ENCODE results near the gene PARD3. TPM values are rescaled to one million over a fixed set of nuclear protein-coding genes. Genes with fewer than 3 reads are reported as not detected.

Gene PARD3
- polyA plus RNA-seq, 3 donors, result 0.51 TPM; not detected in 2

GRCh38 chr10:34746094-34746493, 69.0 kb downstream of the PARD3 start:
- WGBS (ENCODE audit: insufficient coverage), result no CpG with 5 or more reads among the region's 4 CpGs
- Histone ChIP-seq H2AFZ (ENCODE audit: insufficient read depth, low read depth, low read length, poor library complexity, severe bottlenecking) (no peak overlapping the region), H3K27me3 (ENCODE audit: control insufficient read depth in 2 of 2, insufficient read depth in 2 of 2, low read length in 2 of 2) (no peaks in the 10 kb centered on the region), H3K4me1 (ENCODE audit: control insufficient read depth in 1 of 2, insufficient read depth in 2 of 2, low read length in 2 of 2) (no peaks in the 10 kb centered on the region), H3K4me2 (replicated peaks; ENCODE audit: extremely low read depth, low read length, poor library complexity, severe bottlenecking) (no peak overlapping the region), H3K27ac (ENCODE audit: low read depth in 1 of 2, low read length in 2 of 2) (no peak overlapping the region), H3K36me3 (replicated peaks in 1 of 2; ENCODE audit: control insufficient read depth in 1 of 2, insufficient read depth in 2 of 2, low read length in 2 of 2) (no peaks in the 10 kb centered on the region), H3K9me3 (replicated peaks in 1 of 2; ENCODE audit: control insufficient read depth in 1 of 2, insufficient read depth in 1 of 2, low read length in 2 of 2) (no peaks in the 10 kb centered on the region), H4K20me1 (ENCODE audit: insufficient read depth, low read length) (no peaks in the 10 kb centered on the region), H3K4me3 (replicated peaks in 1 of 3; ENCODE audit: low read depth in 2 of 3, low read length in 3 of 3) (no peak overlapping the region), H3K79me2 (ENCODE audit: insufficient read depth, low read length) (no peaks in the 10 kb centered on the region), H3K9ac (ENCODE audit: insufficient read depth, low read length, poor library complexity, severe bottlenecking) (no peak overlapping the region)
- no peak overlapping the region for H3K4me3 Mint-ChIP-seq
- H3K4me1 Mint-ChIP-seq, result no peaks in the 10 kb centered on the region
- peaks cover 0 to 3% (median 0%) of the 10 kb centered on the region in 7 donors for H3K9me3 Mint-ChIP-seq
- H3K27me3 Mint-ChIP-seq (ENCODE audit: low read depth in 3 of 3), result peaks cover 4 to 18% (median 13%) of the 10 kb centered on the region in 3 donors
- intact Hi-C loops (cut with micrococcal nuclease), result no loop called here
- H3K36me3 Mint-ChIP-seq, result no peaks in the 10 kb centered on the region
- H3K27ac Mint-ChIP-seq, result no peak overlapping the region
- no peak for TF ChIP-seq CTCF (IDR thresholded peaks at IDR 0.05)
- no peak for DNase-seq

DNA sequence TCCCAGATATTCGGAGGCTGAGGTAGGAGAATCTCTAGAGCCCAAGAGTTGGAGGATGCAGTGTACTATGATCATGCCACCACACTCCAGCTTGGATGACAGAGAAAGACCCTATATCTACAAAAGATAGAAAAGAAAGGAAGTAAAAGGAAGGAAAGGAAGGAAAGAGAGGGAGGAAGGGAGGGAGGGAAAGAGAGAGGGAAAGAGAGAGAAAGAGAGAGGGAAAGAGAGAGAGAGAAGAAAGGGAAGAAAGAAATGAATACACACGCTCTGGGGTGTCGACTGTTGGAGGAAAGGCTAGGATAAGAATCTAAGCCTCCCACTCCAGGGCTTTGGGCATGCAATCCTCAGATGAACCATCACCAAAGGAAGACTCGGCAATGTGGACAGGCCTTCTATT, 69.9 kb downstream of the PARD3 start:
- 100% methylated on average over 1 of the region's 4 CpGs for WGBS (ENCODE audit: insufficient coverage)
- Histone ChIP-seq H3K4me1 (ENCODE audit: control insufficient read depth in 1 of 2, insufficient read depth in 2 of 2, low read length in 2 of 2) (no peaks in the 10 kb centered on the region), H3K4me2 (replicated peaks; ENCODE audit: extremely low read depth, low read length, poor library complexity, severe bottlenecking) (no peak overlapping the region), H3K9me3 (replicated peaks in 1 of 2; ENCODE audit: control insufficient read depth in 1 of 2, insufficient read depth in 1 of 2, low read length in 2 of 2) (no peaks in the 10 kb centered on the region), H4K20me1 (ENCODE audit: insufficient read depth, low read length) (no peaks in the 10 kb centered on the region), H3K27me3 (ENCODE audit: control insufficient read depth in 2 of 2, insufficient read depth in 2 of 2, low read length in 2 of 2) (peaks cover 0 to 6% of the 10 kb centered on the region in 2 donors), H3K4me3 (replicated peaks in 1 of 3; ENCODE audit: low read depth in 2 of 3, low read length in 3 of 3) (no peak overlapping the region), H3K9ac (ENCODE audit: insufficient read depth, low read length, poor library complexity, severe bottlenecking) (no peak overlapping the region), H3K79me2 (ENCODE audit: insufficient read depth, low read length) (no peaks in the 10 kb centered on the region), H3K27ac (ENCODE audit: low read depth in 1 of 2, low read length in 2 of 2) (no peak overlapping the region), H2AFZ (ENCODE audit: insufficient read depth, low read depth, low read length, poor library complexity, severe bottlenecking) (no peak overlapping the region), H3K36me3 (replicated peaks in 1 of 2; ENCODE audit: control insufficient read depth in 1 of 2, insufficient read depth in 2 of 2, low read length in 2 of 2) (no peaks in the 10 kb centered on the region)
- Mint-ChIP-seq H3K27me3 (ENCODE audit: low read depth in 3 of 3) (peaks cover 9 to 24% (median 16%) of the 10 kb centered on the region in 3 donors), H3K4me3 (no peak overlapping the region), H3K36me3 (no peaks in the 10 kb centered on the region), H3K4me1 (no peaks in the 10 kb centered on the region), H3K9me3 (peaks cover 0 to 3% (median 0%) of the 10 kb centered on the region in 7 donors), H3K27ac (no peak overlapping the region)
- no peak for TF ChIP-seq CTCF (IDR thresholded peaks at IDR 0.05)
- intact Hi-C loops (cut with micrococcal nuclease), result no loop called here
- no peak for DNase-seq

Measured in CD14-positive monocyte (primary cell).